ENCODE results near the gene RBM11. TPM values are rescaled to one million over a fixed set of nuclear protein-coding genes. Genes with fewer than 3 reads are reported as not detected.

Gene RBM11
- total and polyA plus RNA-seq, 3 experiments from 2014 or later = 1.9 to 2.2 (median 1.9) TPM

DNA sequence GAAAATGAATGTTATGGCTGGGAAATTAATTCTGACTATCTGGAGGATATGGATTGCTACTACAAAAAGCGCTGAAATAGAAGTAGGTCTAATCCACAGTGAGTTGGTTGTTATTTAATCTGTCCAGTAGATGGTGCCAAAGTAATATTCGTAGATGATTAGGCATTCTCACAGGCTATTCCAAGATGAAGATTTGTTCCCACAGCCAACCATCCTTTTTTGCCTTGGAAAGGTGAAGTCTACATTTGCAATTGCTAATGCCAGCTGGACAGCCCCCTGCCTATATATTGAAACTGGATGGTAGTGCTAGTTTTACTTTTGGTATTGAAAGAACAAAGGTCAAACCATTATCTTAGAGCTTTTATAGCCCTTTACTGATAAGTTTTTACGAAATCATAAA lies 43.8 kb downstream of the RBM11 start:
- Histone ChIP-seq H3K27ac (ENCODE audit: low read depth, low read length) (no peak overlapping the region), H3K36me3 (ENCODE audit: insufficient read depth, low read length) (no peaks in the 10 kb centered on the region), H3K4me3 (ENCODE audit: low read length) (no peak overlapping the region), H3K27me3 (ENCODE audit: insufficient read depth, low read length, poor library complexity, severe bottlenecking) (no peaks in the 10 kb centered on the region), H3K9me3 (ENCODE audit: low read length) (no peaks in the 10 kb centered on the region), H3K4me1 (ENCODE audit: insufficient read depth, low read length) (no peaks in the 10 kb centered on the region)
- H3K27me3 Mint-ChIP-seq = peaks cover 3 to 22% of the 10 kb centered on the region in 2 donors
- H3K9me3 Mint-ChIP-seq = no peaks in the 10 kb centered on the region
- CTCF ChIA-PET = interaction anchor here (0.7 to 1.3 kb wide), 4 partner anchors 11 to 1333 kb away, joined by 3 read pairs; no protein-coding TSS in a partner anchor
- POLR2A ChIA-PET = no interaction called here
- no peak overlapping the region for H3K4me3 Mint-ChIP-seq
- no peaks in the 10 kb centered on the region for H3K4me1 Mint-ChIP-seq
- no peaks in the 10 kb centered on the region for H3K36me3 Mint-ChIP-seq
- H3K27ac Mint-ChIP-seq = no peak overlapping the region
- DNase-seq = peak in 1 of 5 donors; percentile 23

DNA sequence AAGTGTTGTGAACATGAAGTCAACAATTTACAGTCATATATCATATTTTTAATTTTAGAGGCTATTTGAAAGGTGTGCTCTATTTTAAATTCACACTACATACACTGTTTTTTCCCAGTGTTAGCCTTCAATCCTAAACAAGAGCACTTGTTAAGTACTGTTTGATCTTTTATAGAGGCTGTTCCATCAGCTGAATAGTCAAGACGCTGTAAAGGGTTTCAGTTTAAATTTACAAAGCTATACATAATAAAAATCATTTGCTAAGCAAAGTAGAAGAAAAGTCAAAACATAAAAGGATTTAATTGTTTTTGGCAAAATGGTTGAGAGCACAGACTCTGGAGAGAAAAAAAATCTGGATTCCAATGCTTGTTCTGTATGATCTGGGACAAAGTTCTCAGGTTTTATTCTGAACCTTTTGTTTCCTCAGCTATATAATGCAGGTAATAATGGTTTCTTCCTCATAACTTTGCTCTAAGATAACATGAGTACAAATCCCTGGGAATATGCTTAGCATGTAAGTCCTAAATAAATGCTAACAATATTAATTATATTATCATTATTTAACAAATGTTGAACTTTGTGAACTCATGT lies 44.3 kb downstream of the RBM11 start:
- no peaks in the 10 kb centered on the region for H3K9me3 ChIP-seq (ENCODE audit: low read length)
- CTCF ChIA-PET = interaction anchor here (0.7 to 1.3 kb wide), 4 partner anchors 10 to 1333 kb away, joined by 3 read pairs; no protein-coding TSS in a partner anchor
- Mint-ChIP-seq H3K9me3 (no peaks in the 10 kb centered on the region), H3K36me3 (no peaks in the 10 kb centered on the region), H3K27me3 (peaks cover 3 to 22% of the 10 kb centered on the region in 2 donors), H3K27ac (no peak overlapping the region), H3K4me3 (no peak overlapping the region), H3K4me1 (no peaks in the 10 kb centered on the region)
- H3K36me3 ChIP-seq (ENCODE audit: insufficient read depth, low read length) = no peaks in the 10 kb centered on the region
- H3K27me3 ChIP-seq (ENCODE audit: insufficient read depth, low read length, poor library complexity, severe bottlenecking) = no peaks in the 10 kb centered on the region
- POLR2A ChIA-PET = no interaction called here
- H3K27ac ChIP-seq (ENCODE audit: low read depth, low read length) = no peak overlapping the region
- no peak for DNase-seq
- no peak overlapping the region for H3K4me3 ChIP-seq (ENCODE audit: low read length)
- no peaks in the 10 kb centered on the region for H3K4me1 ChIP-seq (ENCODE audit: insufficient read depth, low read length)

DNA sequence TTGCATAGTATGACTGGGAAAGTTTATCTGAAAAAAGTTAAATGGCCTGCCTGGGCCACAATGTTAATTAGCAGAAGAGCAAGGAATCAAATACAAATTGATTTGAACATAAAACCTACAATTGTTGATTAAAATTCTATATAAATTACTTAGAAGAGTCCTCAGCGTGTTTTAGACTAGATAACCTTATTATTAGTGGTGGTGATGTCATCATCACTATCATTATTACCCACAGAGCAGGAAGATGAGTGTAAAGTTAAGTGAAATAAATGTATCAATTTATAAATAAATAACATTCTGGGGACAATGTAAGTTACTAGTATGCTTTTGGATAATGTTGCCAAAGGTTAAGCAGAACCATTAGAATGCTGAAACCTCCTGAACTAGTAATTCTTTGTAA lies 46.1 kb downstream of the RBM11 start:
- Mint-ChIP-seq H3K36me3 (no peaks in the 10 kb centered on the region), H3K27me3 (peaks cover 3 to 22% of the 10 kb centered on the region in 2 donors), H3K27ac (no peak overlapping the region), H3K4me3 (no peak overlapping the region), H3K9me3 (no peaks in the 10 kb centered on the region), H3K4me1 (no peaks in the 10 kb centered on the region)
- no peak overlapping the region for H3K27ac ChIP-seq (ENCODE audit: low read depth, low read length)
- ChIA-PET POLR2A (no interaction called here), CTCF (no interaction called here)
- H3K36me3 ChIP-seq (ENCODE audit: insufficient read depth, low read length) = no peaks in the 10 kb centered on the region
- no peaks in the 10 kb centered on the region for H3K4me1 ChIP-seq (ENCODE audit: insufficient read depth, low read length)
- H3K4me3 ChIP-seq (ENCODE audit: low read length) = no peak overlapping the region
- no peaks in the 10 kb centered on the region for H3K27me3 ChIP-seq (ENCODE audit: insufficient read depth, low read length, poor library complexity, severe bottlenecking)
- no peaks in the 10 kb centered on the region for H3K9me3 ChIP-seq (ENCODE audit: low read length)
- no peak for DNase-seq

DNA sequence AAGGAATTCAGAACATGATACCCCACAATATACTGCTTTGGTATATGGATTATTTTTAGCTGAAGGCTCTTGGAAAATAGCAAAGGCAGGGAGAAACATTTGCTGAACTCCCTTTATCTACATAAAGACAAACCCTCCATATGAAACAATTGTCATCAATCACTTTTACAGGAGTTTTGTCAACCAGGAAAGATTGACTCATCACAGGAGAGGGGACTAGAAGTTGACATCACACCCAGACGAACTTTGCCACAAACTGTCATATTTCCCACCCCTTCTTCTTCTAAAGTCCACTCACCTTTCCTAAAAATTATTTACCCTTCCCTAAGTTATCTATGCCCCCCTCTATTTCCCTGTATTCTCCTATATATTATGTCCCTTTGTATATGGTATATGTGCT lies 47.9 kb downstream of the RBM11 start:
- no peaks in the 10 kb centered on the region for H3K4me1 Mint-ChIP-seq
- Histone ChIP-seq H3K9me3 (ENCODE audit: low read length) (no peaks in the 10 kb centered on the region), H3K4me3 (ENCODE audit: low read length) (no peak overlapping the region), H3K36me3 (ENCODE audit: insufficient read depth, low read length) (no peaks in the 10 kb centered on the region), H3K27ac (ENCODE audit: low read depth, low read length) (no peak overlapping the region), H3K27me3 (ENCODE audit: insufficient read depth, low read length, poor library complexity, severe bottlenecking) (no peaks in the 10 kb centered on the region), H3K4me1 (ENCODE audit: insufficient read depth, low read length) (no peaks in the 10 kb centered on the region)
- peaks cover 3 to 18% of the 10 kb centered on the region in 2 donors for H3K27me3 Mint-ChIP-seq
- no peak overlapping the region for H3K27ac Mint-ChIP-seq
- CTCF ChIA-PET = no interaction called here
- no peaks in the 10 kb centered on the region for H3K9me3 Mint-ChIP-seq
- POLR2A ChIA-PET = no interaction called here
- no peak for DNase-seq
- H3K4me3 Mint-ChIP-seq = no peak overlapping the region
- H3K36me3 Mint-ChIP-seq = no peaks in the 10 kb centered on the region

DNA sequence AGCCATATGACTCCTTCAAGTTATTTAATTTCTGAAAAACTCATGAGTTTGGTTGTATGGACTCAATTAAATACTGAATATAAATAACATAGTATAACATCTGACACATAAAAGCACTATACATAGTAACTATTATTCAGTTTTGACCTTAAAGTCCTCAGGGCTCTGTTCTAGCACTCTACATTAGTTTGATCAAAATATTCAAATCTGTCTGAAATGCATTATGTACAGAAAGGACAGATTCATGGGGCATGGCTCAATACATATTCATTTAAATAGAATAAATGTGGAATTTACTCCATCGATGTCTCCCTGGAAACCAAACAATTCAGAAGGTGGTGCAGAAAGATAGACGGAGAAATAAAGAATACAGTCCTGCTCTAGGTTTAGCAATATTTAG lies 49.1 kb downstream of the RBM11 start:
- Histone ChIP-seq H3K27ac (ENCODE audit: low read depth, low read length) (no peak overlapping the region), H3K9me3 (ENCODE audit: low read length) (no peaks in the 10 kb centered on the region), H3K4me1 (ENCODE audit: insufficient read depth, low read length) (no peaks in the 10 kb centered on the region), H3K4me3 (ENCODE audit: low read length) (no peak overlapping the region), H3K36me3 (ENCODE audit: insufficient read depth, low read length) (no peaks in the 10 kb centered on the region), H3K27me3 (ENCODE audit: insufficient read depth, low read length, poor library complexity, severe bottlenecking) (no peaks in the 10 kb centered on the region)
- no peaks in the 10 kb centered on the region for H3K9me3 Mint-ChIP-seq
- no peaks in the 10 kb centered on the region for H3K4me1 Mint-ChIP-seq
- no peaks in the 10 kb centered on the region for H3K36me3 Mint-ChIP-seq
- no peak for DNase-seq
- ChIA-PET POLR2A (no interaction called here), CTCF (no interaction called here)
- H3K27me3 Mint-ChIP-seq = peaks cover 3 to 9% of the 10 kb centered on the region in 2 donors
- no peak overlapping the region for H3K27ac Mint-ChIP-seq
- no peak overlapping the region for H3K4me3 Mint-ChIP-seq

DNA sequence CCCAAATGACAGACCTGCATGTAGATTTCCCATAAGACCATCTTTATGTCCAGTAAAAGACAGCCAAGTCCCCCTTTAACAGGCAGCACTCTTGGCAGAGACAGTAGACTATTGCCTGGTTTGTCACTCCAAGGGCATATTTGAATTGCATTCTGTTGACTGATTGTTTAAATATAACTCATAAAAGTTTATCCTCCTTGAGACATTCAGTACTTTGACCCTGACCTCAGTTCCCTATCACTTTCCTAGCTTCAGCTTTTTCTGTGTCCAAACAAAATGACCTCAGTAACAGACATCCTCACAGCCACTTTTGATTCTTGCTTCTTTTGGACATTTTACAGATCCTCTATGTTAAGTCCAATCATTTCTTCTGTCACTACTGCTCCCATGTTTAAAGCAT lies 51.1 kb downstream of the RBM11 start:
- Mint-ChIP-seq H3K27ac (no peak overlapping the region), H3K4me1 (no peaks in the 10 kb centered on the region), H3K27me3 (peaks cover 1 to 13% of the 10 kb centered on the region in 2 donors), H3K36me3 (no peaks in the 10 kb centered on the region), H3K9me3 (no peaks in the 10 kb centered on the region), H3K4me3 (no peak overlapping the region)
- Histone ChIP-seq H3K36me3 (ENCODE audit: insufficient read depth, low read length) (no peaks in the 10 kb centered on the region), H3K4me3 (ENCODE audit: low read length) (no peak overlapping the region), H3K9me3 (ENCODE audit: low read length) (no peaks in the 10 kb centered on the region), H3K27me3 (ENCODE audit: insufficient read depth, low read length, poor library complexity, severe bottlenecking) (no peaks in the 10 kb centered on the region), H3K4me1 (ENCODE audit: insufficient read depth, low read length) (no peaks in the 10 kb centered on the region), H3K27ac (ENCODE audit: low read depth, low read length) (no peak overlapping the region)
- ChIA-PET POLR2A (no interaction called here), CTCF (interaction anchor here (0.8 kb wide), 1 partner anchor 14 kb away, joined by 3 read pairs; no protein-coding TSS in a partner anchor)
- DNase-seq = no peak

DNA sequence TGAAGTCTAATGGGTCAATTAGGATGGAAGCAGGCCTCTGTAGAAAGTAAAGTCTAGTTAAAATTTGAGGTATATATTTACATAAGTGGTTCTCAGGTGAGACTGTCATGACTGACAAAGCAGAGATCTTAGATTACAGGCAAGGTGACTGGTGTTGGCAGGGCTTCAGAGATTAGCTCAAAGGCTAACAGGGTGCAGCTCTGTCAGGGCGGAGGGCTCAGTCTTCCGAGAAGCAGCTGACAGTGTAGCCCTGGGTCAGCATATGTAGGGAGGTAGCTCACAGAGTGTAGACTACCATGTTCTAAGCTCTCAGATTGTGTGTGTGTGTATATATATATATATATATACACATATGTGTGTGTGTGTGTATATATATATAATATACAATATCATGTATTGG lies 54.7 kb downstream of the RBM11 start:
- Mint-ChIP-seq H3K9me3 (no peaks in the 10 kb centered on the region), H3K4me3 (no peak overlapping the region), H3K36me3 (no peaks in the 10 kb centered on the region), H3K27ac (no peak overlapping the region), H3K27me3 (peaks cover 4 to 26% of the 10 kb centered on the region in 2 donors), H3K4me1 (no peaks in the 10 kb centered on the region)
- ChIA-PET POLR2A (no interaction called here), CTCF (interaction anchor here (0.6 kb wide), 1 partner anchor 11 kb away, joined by 3 read pairs; no protein-coding TSS in a partner anchor)
- Histone ChIP-seq H3K27ac (ENCODE audit: low read depth, low read length) (no peak overlapping the region), H3K36me3 (ENCODE audit: insufficient read depth, low read length) (no peaks in the 10 kb centered on the region), H3K4me1 (ENCODE audit: insufficient read depth, low read length) (no peaks in the 10 kb centered on the region), H3K9me3 (ENCODE audit: low read length) (no peaks in the 10 kb centered on the region), H3K4me3 (ENCODE audit: low read length) (no peak overlapping the region), H3K27me3 (ENCODE audit: insufficient read depth, low read length, poor library complexity, severe bottlenecking) (no peaks in the 10 kb centered on the region)
- DNase-seq = no peak

DNA sequence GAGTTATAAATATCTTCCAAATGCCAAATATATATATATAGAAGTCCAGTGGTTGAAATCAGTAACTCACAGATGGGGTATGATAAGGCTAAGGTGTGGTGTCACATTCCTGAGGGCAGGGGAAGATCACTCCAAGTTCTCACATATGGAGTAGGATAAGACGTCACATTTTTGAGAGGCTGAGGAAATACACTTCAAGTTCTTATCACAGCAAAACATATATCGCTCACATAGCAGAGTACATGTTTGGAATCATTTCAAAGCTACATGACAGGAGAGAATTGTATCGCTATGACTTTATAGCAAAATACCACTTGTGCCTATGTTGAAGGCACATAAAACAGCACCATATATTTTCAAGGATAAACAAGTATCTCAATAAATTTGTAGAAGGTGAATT lies 55.1 kb downstream of the RBM11 start:
- no peak for DNase-seq
- ChIA-PET CTCF (no interaction called here), POLR2A (no interaction called here)
- Mint-ChIP-seq H3K27me3 (peaks cover 4 to 29% of the 10 kb centered on the region in 2 donors), H3K4me3 (no peak overlapping the region), H3K9me3 (no peaks in the 10 kb centered on the region), H3K4me1 (no peaks in the 10 kb centered on the region), H3K27ac (no peak overlapping the region), H3K36me3 (no peaks in the 10 kb centered on the region)
- Histone ChIP-seq H3K27me3 (ENCODE audit: insufficient read depth, low read length, poor library complexity, severe bottlenecking) (no peaks in the 10 kb centered on the region), H3K4me3 (ENCODE audit: low read length) (no peak overlapping the region), H3K9me3 (ENCODE audit: low read length) (no peaks in the 10 kb centered on the region), H3K36me3 (ENCODE audit: insufficient read depth, low read length) (no peaks in the 10 kb centered on the region), H3K27ac (ENCODE audit: low read depth, low read length) (no peak overlapping the region), H3K4me1 (ENCODE audit: insufficient read depth, low read length) (no peaks in the 10 kb centered on the region)

All from CD8-positive, alpha-beta memory T cell (primary cell).